Activated naive CD4-positive, alpha-beta T cell treated with anti-CD3 and anti-CD28 coated beads for 36 hours (primary cell): ENCODE data around the gene CHMP2A. TPM values are rescaled to one million over a fixed set of nuclear protein-coding genes. Genes with fewer than 3 reads are reported as not detected.

Source experiments
- CTCF ChIA-PET: fragments of 350-600 bp; sonication (Branson Sonifier 250); formaldehyde crosslinking; loops from one replicate; lab custom pipeline; 2021; ENCODE audit warnings: antibody characterized with exemption; lab: Charles Lee
- DNase-seq: peaks from one replicate; pipeline ENCODE4 v3.0.0-alpha.2; 2020
- H3K27ac Mint-ChIP-seq: one replicate; pipeline ENCODE4 v1.8.0; 2021; ENCODE audit warnings: mild to moderate bottlenecking, mixed read lengths
- H3K27me3 Mint-ChIP-seq: one replicate; pipeline ENCODE4 v1.8.0; 2021; ENCODE audit warnings: low read depth, mixed read lengths
- H3K36me3 Mint-ChIP-seq: one replicate; pipeline ENCODE4 v1.8.0; 2021; ENCODE audit warnings: low read depth, mixed read lengths
- H3K4me1 Mint-ChIP-seq: one replicate; pipeline ENCODE4 v1.8.0; 2021; ENCODE audit warnings: low read depth, mixed read lengths
- H3K4me3 Mint-ChIP-seq: one replicate; pipeline ENCODE4 v1.8.0; 2021; ENCODE audit warnings: mild to moderate bottlenecking, moderate library complexity, mixed read lengths
- H3K9me3 Mint-ChIP-seq: one replicate; pipeline ENCODE4 v1.8.0; 2021; ENCODE audit warnings: mixed read lengths
- intact Hi-C: fragments of 100-400 bp; cut with micrococcal nuclease; formaldehyde crosslinking; loops from one replicate; pipeline ENCODE4 v1.15.1; 2023
- total RNA-seq, 2 experiments: library from RNA; stranded (reverse); gene quantifications; one replicate each; pipeline ENCODE4 v1.2.3, GENCODE V29; 2021

Gene CHMP2A
- total RNA-seq, 2 experiments from 2014 or later, result 109 to 111 TPM

- intact Hi-C loops, result no loop called here
- H3K4me1 Mint-ChIP-seq, result peaks cover 49% of the 10 kb centered on the region
Measured at GRCh38 chr19:58575183-58576041, 20.5 kb upstream of the CHMP2A start.

DNA sequence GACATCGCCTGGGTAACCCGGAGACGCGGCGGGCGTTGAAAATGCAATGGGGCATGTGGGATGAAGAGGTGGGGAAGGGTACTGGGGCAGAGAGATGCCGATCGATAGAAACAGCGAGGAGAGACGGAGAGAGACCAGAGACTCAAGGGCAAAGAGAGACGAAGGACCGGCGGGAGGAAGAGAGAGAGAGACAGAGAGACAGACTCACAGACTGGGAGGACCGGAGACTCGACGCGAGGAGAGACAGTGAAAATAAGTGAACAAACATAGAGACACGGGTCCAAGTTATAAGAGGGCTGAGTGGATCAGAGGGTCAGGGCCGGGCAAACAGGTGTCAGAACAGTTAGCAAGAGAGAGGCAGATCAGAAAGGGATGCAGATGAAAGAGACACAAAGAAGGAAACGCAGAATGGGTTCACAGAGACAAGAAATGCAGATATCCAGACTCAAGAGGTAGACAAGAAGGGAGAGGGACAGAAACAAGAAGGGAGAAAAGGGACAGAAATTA lies 18.8 kb upstream of the CHMP2A start:
- intact Hi-C loops, result loop anchor here (1.0 kb wide), 9 partner anchors 8 to 295 kb away; partner anchors contain the start of genes CHMP2A, TRIM28, ZBTB45 and ZNF132
- CTCF ChIA-PET, result no interaction called here

More at GRCh38 chr19:58575183-58576041, 20.5 kb upstream of the CHMP2A start:
- Mint-ChIP-seq H3K27ac (peak overlapping the region; percentile 81), H3K4me3 (peak overlapping the region; percentile 96), H3K9me3 (no peaks in the 10 kb centered on the region), H3K27me3 (no peaks in the 10 kb centered on the region), H3K36me3 (peaks cover 4% of the 10 kb centered on the region)
- CTCF ChIA-PET, result interaction anchor here (1.4 to 1.7 kb wide), 2 partner anchors 55 to 61 kb away, joined by 3 to 10 read pairs; partner anchors contain the start of gene ZBTB45
- DNase-seq, result peak; percentile 88

DNA sequence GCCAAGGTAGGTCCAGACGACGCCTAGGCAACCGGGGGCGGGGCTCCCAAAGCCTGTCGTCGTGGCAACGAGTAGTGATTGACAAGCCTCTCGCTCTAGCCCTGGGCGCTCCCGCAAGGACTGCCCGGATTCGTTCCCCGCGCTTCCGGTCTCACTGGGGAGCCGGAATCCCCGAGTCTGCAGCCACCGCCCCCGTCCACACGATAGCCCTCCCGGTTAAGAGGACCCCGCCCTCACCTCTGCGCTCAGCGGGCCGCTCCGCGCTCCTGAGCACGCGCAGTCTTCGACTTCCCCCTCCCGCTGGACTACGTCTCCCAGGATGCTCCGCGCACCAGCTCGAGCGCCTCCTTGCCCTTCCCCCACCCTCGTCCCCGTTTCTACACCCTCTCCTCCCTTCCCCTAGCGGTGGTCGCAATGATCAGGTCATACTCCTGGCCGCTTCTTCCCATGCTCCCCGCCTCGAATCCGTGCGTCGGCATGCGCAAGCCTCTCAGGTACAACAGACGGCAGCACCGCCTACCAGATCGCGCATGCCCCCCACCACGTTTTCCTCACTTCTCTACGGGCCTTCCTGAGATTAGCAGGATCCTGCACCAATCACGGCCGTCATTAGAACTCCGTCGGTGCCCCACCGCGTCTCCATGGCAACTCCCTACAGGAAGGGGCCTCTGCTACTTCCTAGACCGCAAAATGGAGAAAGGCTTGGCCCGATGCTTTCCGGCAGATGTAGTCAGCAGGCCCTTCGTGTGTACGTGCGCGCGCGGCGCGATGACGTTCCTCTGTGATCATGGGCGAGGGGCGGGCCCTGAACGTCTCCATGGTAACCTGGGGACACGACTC lies 18.1 kb upstream of the CHMP2A start, which contains the start of gene MZF1:
Gene MZF1 (minus strand): TSS at position 518 of the 840 bp plus-strand sequence. CDS start 1,946 bp downstream, outside the sequence.
- CTCF ChIA-PET, result interaction anchor here (2.0 kb wide), 1 partner anchor 8 kb away, joined by 4 read pairs; no protein-coding TSS in a partner anchor
- H3K27me3 Mint-ChIP-seq, result no peaks in the 10 kb centered on the region
- peak within 1 kb of the TSS; percentile 99 for H3K27ac Mint-ChIP-seq
- no peaks in the 10 kb centered on the region for H3K9me3 Mint-ChIP-seq
- peak within 1 kb of the TSS; percentile 96 for H3K4me3 Mint-ChIP-seq
- H3K36me3 Mint-ChIP-seq, result peaks cover 17% of the 10 kb centered on the region
- peak; percentile 100 for DNase-seq
- intact Hi-C loops, result loop anchor here (1.0 kb wide), 10 partner anchors 8 to 295 kb away; partner anchors contain the start of genes CHMP2A, TRIM28, ZBTB45 and ZNF132
- peaks cover 39% of the 10 kb centered on the region for H3K4me1 Mint-ChIP-seq

More for the DNA sequence above, 18.8 kb upstream of the CHMP2A start:
- Mint-ChIP-seq H3K27ac (peak overlapping the region; percentile 99), H3K4me3 (peak overlapping the region; percentile 96), H3K27me3 (no peaks in the 10 kb centered on the region), H3K36me3 (peaks cover 12% of the 10 kb centered on the region), H3K9me3 (no peaks in the 10 kb centered on the region), H3K4me1 (peaks cover 42% of the 10 kb centered on the region)
- DNase-seq, result no peak

- Mint-ChIP-seq H3K36me3 (peaks cover 18% of the 10 kb centered on the region), H3K27me3 (no peaks in the 10 kb centered on the region), H3K9me3 (no peaks in the 10 kb centered on the region), H3K4me3 (peak overlapping the region; percentile 96), H3K4me1 (peaks cover 34% of the 10 kb centered on the region), H3K27ac (peak overlapping the region; percentile 99)
- CTCF ChIA-PET, result interaction anchor here (2.0 kb wide), 1 partner anchor 9 kb away, joined by 4 read pairs; no protein-coding TSS in a partner anchor
- DNase-seq, result no peak
- intact Hi-C loops, result loop anchor here (1.0 kb wide), 1 partner anchor 9 kb away; no protein-coding TSS in a partner anchor
Measured at GRCh38 chr19:58572026-58572817, 17.3 kb upstream of the CHMP2A start.

DNA sequence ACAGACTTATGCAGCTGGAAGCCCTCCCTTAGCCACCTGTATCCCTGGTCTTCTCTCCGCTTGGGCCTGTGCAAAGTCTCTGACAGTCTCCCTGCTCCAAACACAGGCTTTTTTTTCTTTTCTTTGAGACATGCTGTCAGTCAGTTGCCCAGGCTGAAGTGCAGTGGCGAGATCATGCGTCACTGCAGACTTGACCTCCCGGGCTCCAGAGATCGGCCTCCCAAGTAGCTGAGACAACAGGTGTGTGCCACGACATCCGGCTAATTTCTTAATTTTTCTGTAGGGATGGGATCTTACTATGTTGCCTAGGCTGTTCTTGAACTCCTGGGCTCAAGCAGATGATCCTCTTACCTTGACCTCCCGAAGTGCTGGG lies 16.7 kb upstream of the CHMP2A start:
- Mint-ChIP-seq H3K4me1 (peaks cover 33% of the 10 kb centered on the region), H3K27ac (peak overlapping the region; percentile 99), H3K36me3 (peaks cover 20% of the 10 kb centered on the region), H3K27me3 (no peaks in the 10 kb centered on the region), H3K9me3 (no peaks in the 10 kb centered on the region), H3K4me3 (peak overlapping the region; percentile 96)
- CTCF ChIA-PET, result interaction anchor here (2.0 kb wide), 1 partner anchor 9 kb away, joined by 4 read pairs; no protein-coding TSS in a partner anchor
- intact Hi-C loops, result no loop called here
- peak; percentile 3 for DNase-seq

- no peaks in the 10 kb centered on the region for H3K9me3 Mint-ChIP-seq
- CTCF ChIA-PET, result interaction anchor here (2.0 kb wide), 1 partner anchor 10 kb away, joined by 4 read pairs; no protein-coding TSS in a partner anchor
- intact Hi-C loops, result no loop called here
- no peak overlapping the region for H3K27ac Mint-ChIP-seq
- H3K4me1 Mint-ChIP-seq, result peaks cover 28% of the 10 kb centered on the region
- H3K36me3 Mint-ChIP-seq, result peaks cover 22% of the 10 kb centered on the region
- no peaks in the 10 kb centered on the region for H3K27me3 Mint-ChIP-seq
- peak; percentile 3 for DNase-seq
- H3K4me3 Mint-ChIP-seq, result no peak overlapping the region
Measured at GRCh38 chr19:58570770-58571574, 16.1 kb upstream of the CHMP2A start.

DNA sequence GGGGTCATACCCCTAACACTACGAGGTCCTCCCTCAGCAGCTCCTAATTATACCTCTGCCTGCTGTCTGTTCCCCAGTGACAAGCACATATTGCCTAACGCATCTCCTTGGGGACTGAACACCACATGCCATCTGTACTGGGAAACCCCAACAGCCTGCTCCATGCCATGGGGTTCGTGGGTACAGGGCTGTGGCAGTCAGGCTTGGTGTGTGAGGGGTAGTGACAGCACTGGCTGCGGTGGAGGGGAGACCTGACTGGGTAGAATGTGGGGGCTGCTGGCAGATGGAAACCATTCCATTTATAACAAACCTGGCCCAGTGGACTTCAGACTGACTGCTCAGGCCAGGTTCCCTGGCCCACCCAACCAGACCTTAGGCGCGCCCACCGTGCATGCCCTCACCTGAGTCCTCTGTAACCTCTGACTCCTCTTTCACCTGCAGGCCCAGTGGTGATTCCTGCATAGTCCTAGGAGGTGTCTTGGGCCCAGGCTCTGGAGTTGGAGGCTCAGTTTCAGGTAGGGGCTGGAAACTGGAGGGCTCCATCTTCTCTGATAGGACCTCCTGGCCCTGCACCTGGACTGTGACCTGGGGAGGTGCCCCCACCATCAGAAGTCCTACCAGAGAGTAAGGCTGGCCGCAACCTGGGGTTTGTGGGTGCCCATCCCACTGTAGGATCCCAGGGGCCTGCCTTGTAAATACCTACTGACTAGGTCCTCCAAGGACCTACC lies 15.2 kb upstream of the CHMP2A start:
- DNase-seq, result peak; percentile 2
- H3K4me3 Mint-ChIP-seq, result no peak overlapping the region
- H3K27me3 Mint-ChIP-seq, result no peaks in the 10 kb centered on the region
- peaks cover 26% of the 10 kb centered on the region for H3K4me1 Mint-ChIP-seq
- intact Hi-C loops, result no loop called here
- peaks cover 22% of the 10 kb centered on the region for H3K36me3 Mint-ChIP-seq
- no peak overlapping the region for H3K27ac Mint-ChIP-seq
- CTCF ChIA-PET, result no interaction called here
- H3K9me3 Mint-ChIP-seq, result no peaks in the 10 kb centered on the region

DNA sequence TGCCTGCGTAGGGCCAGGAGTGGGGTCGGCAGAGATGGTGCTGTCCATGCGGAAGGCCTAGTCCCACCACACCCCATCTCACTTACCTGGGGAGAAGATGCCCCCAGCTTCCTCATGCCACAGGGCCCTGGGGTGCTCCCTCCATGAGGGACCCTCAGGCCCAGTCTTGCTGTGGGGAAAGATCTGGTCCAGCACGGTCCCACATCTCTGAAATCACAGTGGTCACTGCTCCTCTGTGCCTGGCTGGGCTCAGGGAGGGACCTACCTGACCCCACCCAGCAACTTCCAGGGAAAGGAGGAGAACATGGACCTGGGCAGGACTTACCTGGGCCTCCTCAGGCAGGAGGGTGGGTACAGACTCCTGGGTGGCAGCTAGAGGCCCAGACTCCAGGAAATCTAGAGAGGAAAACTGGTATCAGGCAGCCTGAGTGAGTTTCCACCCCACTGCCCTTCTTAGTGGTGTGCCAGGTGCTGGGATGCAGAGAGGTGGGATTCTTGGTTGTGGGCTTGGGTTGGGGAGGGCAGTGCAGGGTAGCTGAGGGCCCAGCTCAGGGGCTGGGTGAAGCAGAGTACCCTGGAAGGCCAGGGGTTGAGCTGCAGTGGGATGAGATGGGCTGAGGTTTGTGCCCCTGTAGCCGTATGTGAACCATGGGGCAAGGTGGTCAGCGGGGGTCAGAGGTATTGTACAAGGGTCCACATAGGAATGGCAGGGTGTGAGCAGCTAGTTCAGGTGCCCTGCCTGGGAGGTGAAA lies 14.5 kb upstream of the CHMP2A start:
- no peaks in the 10 kb centered on the region for H3K27me3 Mint-ChIP-seq
- no peaks in the 10 kb centered on the region for H3K9me3 Mint-ChIP-seq
- intact Hi-C loops, result no loop called here
- H3K36me3 Mint-ChIP-seq, result peaks cover 23% of the 10 kb centered on the region
- no peak overlapping the region for H3K4me3 Mint-ChIP-seq
- no peak overlapping the region for H3K27ac Mint-ChIP-seq
- peaks cover 26% of the 10 kb centered on the region for H3K4me1 Mint-ChIP-seq
- CTCF ChIA-PET, result no interaction called here
- no peak for DNase-seq

GRCh38 chr19:58568453-58569130 lies 13.7 kb upstream of the CHMP2A start:
- Mint-ChIP-seq H3K27ac (no peak overlapping the region), H3K9me3 (no peaks in the 10 kb centered on the region), H3K4me3 (no peak overlapping the region), H3K36me3 (peaks cover 24% of the 10 kb centered on the region), H3K27me3 (no peaks in the 10 kb centered on the region), H3K4me1 (peaks cover 24% of the 10 kb centered on the region)
- CTCF ChIA-PET, result no interaction called here
- intact Hi-C loops, result no loop called here
- DNase-seq, result peak; percentile 4
